ENCODE results near the gene SCGB3A1.

SCGB3A1 gene

GRCh38 chr5:180591311-180591887 lies at the start of gene SCGB3A1:
Gene SCGB3A1, minus strand, starts transcription at chr5:180591499. Its CDS starts 37 bp downstream, at chr5:180591462.
- no peak for DNase-seq (ENCODE audit: low read depth in 3 of 3)

- no peak for DNase-seq (ENCODE audit: low read depth in 3 of 3)
Observed at GRCh38 chr5:180640611-180640860, 49.2 kb upstream of the SCGB3A1 start.

GRCh38 chr5:180639741-180640610 lies 48.7 kb upstream of the SCGB3A1 start:
- no peak for DNase-seq (ENCODE audit: low read depth in 3 of 3)

- no peak for DNase-seq (ENCODE audit: low read depth in 3 of 3)
Observed at GRCh38 chr5:180639287-180639686, 48.0 kb upstream of the SCGB3A1 start.

DNA sequence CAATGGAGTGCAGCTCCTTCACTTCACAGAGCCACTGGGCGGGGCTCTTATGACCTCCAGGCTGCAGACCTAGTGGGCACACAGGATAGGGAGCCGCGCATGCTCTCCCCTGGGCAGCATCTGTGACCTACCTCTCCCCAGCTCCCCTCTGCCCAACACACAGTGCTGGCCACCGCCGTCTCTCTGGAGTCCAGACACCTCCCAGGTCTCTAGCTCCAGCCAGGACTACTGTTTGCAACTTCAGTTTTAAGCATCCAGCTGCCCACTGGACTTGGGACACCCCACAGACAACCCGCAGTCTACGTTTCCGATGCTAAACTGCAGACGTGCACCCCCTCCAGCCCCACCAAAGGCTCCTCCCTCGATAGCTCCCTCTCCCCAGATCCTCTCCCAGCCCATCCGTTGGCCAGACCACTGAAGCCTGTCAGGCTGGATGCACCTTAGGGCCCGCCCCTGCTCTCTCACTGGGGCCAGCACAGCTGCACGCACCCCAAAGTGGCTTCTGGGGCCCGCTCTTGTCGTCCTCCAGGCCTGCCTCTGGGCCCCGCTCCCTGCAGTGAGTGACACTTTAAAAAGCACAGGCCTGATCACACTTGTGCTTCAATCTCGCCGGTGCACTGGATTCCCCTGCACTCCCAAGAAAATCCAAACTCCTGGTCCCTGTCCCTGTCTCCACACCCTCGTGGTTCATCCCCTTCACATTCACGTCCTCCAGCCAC lies 46.8 kb upstream of the SCGB3A1 start:
- no peak for DNase-seq (ENCODE audit: low read depth in 3 of 3)

GRCh38 chr5:180636403-180637075 lies 45.2 kb upstream of the SCGB3A1 start:
- DNase-seq (ENCODE audit: low read depth in 3 of 3) = no peak

DNA sequence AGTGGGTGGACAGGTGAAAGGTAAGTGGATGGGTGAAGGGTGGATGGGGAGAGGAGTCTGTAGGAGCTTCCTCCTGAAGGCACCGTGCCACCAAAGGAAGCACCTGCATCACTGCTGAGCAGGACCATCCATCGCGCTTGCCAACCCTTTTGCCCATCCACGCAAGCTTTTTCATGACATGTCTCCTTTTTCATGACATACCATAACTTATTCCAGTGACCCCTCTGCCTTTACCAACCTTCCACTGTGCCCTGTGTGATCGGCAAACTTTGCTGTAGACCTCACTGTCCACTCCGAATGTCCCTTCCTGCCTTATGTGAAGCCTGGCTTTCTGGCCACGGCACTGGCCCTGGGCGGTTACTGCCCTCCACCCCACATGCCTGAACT lies 44.7 kb upstream of the SCGB3A1 start:
- DNase-seq (ENCODE audit: low read depth in 3 of 3) = no peak

- DNase-seq (ENCODE audit: low read depth in 3 of 3) = no peak
Observed at GRCh38 chr5:180633283-180634177, 42.2 kb upstream of the SCGB3A1 start.

DNA sequence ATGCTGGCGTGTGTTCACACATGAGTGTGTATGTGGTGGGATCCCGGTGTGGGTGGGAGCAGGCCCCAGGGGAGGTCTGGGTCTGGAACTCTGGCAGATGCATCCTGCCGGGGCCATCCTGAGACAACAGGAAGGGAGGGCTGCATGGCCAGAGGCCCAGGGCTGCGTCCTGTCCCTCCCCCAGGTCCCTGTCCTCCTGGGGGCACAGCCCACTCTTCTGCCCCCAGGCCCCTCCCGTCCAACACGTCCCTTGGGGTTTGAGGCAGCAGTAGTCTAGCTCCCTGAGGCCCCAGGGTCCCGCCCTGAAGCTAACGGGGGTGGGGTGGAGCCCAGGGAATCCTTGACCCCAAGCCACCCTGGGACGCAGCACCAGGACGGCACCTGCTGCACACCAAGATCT lies 41.5 kb upstream of the SCGB3A1 start:
- DNase-seq (ENCODE audit: low read depth in 3 of 3) = no peak

GRCh38 chr5:180631549-180632383 lies 40.5 kb upstream of the SCGB3A1 start:
- DNase-seq (ENCODE audit: low read depth in 3 of 3) = no peak

DNA sequence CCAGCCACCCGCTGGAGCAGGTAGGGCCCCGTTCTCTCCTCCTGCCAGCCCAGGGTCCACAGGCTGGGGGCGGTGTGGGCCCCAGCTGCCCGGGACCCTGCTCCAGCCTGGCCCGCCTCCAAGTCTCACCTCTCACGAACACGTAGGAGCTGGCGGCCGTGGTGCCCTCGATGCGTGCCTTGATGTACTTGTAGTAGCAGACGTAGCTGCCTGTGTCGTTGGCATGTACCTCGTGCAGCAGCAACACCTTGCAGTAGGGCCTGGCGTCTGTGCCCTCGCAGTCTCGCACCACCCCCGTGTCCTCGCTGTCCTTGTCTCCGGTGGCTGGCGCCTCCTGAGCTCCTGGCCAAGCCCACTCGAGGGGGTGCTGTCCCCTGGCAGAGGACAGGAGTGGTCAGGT lies 39.1 kb upstream of the SCGB3A1 start:
- DNase-seq (ENCODE audit: low read depth in 3 of 3) = no peak

DNA sequence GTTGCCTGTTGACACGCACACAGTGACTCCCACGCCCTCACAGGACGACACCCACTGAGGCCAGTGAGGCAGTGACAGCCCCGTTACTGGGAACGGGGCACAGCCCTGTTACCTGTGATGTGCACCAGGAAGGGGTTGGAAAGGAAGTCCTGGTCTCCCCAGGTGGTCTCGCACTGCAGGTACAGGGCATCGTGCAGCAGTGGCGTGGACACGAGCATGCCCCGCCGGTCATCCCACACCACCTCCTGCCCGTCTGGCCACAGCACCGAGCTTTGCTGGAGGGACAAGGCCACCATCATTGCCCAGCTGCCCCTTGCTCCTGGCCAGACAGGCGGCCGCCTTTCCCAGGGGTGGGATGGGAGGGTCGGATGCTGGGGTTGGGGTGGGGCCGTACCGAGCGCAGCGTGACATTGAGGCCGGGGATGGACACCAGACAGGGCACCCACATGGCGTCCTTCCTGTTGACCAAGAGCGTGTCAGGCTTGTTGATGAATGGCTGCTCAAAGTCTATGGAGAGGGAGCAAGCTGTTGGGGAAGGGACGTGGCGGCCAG lies 38.6 kb upstream of the SCGB3A1 start:
- no peak for DNase-seq (ENCODE audit: low read depth in 3 of 3)

- no peak for DNase-seq (ENCODE audit: low read depth in 3 of 3)
Observed at GRCh38 chr5:180628827-180629750, 37.8 kb upstream of the SCGB3A1 start.

DNA sequence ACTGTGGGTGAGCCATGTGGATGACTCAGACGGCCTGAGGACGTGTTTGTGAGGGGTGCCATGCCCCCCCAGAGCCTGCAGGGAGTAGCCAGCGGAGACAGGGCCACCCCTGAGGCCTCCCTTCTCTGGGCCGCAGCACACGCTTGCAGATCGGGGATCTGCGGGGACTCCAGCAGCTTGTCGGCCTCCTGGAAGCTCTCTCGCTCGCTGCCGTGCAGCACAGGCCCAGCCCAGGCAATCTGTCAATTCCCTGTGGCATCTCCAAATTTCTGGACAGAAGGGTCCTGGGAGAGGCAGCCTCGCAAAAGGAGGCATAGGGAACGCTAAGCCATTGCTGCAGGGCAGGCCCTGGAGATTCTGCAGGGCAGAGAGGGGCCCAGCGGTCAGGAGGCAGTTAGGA lies 36.9 kb upstream of the SCGB3A1 start:
- DNase-seq (ENCODE audit: low read depth in 3 of 3) = no peak

GRCh38 chr5:180627386-180628120 lies 36.3 kb upstream of the SCGB3A1 start:
- no peak for DNase-seq (ENCODE audit: low read depth in 3 of 3)

- DNase-seq (ENCODE audit: low read depth in 3 of 3) = no peak
Observed at GRCh38 chr5:180626661-180627385, 35.5 kb upstream of the SCGB3A1 start.

DNA sequence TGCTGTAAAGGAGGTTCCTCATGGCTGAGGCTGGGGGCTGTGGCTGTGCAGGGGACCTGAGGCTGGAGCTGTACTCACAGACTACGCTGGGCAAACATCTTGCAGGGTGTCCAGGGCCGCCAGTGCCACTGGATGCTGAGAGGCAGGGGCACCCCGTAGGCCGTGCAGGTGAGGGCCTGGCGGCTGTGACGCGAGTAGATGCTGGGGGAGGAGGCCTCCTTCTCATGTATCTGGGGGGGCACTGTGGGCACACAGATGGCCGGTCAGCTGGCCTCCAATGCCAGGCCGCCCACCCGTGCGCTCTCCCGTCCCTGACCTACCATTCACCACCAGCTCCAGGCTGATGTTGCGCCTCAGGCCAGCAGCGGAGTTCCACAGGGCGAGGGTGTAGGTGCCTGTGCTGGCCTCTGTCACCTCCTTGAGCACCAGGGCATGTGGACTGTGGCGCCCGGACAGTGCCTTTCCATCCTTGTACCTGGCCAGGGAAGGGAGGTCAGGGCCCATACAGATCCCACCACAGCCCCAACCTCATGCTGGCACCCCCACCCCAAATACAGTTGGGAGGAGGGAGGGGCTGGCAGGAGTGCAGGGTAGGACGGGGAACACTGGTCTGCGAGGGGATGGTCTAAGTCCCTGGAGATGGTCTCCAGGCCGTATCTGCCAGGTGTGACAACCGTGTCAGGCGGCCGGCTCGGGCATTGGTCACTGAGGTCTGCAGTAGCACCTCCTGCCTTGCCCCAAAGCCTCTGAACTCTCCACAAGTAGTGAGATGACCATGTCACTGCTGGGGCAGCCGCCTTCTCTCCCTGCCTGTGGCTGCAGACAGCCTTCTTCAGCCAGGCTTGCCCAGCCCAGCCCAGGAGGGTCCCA lies 34.7 kb upstream of the SCGB3A1 start:
- no peak for DNase-seq (ENCODE audit: low read depth in 3 of 3)

Data from stimulated activated CD4-positive, alpha-beta T cell treated with anti-CD3 and anti-CD28 coated beads, TNF-alpha, amount 100 ng/mL, for 4 hours (primary cell).